RPMI7951 (cell line): ENCODE data around the gene ADAM10. TPM values are rescaled to one million over a fixed set of nuclear protein-coding genes. Genes with fewer than 3 reads are reported as not detected.
A peak's percentile ranks its signal among the peaks of the same experiment; 100 is the strongest.
"Not testable (repeated sequence)": the region's sequence is repeated elsewhere in the genome, so short reads cannot be mapped to it uniquely, and the experiment has no call there.

Source experiments
- DNase-seq: peaks from one replicate; pipeline ENCODE4 v3.0.0-alpha.2; 2012; ENCODE audit warnings: low read depth
- total RNA-seq: library from RNA; depleted of rRNA; stranded (reverse); fragments of >200 nt; shearing (Covaris generic); gene quantifications from 2 replicates; pipeline ENCODE4 v1.2.3, GENCODE V29; 2014

Gene ADAM10
- total RNA-seq, 1 experiment from 2014 or later = 111 TPM

DNA sequence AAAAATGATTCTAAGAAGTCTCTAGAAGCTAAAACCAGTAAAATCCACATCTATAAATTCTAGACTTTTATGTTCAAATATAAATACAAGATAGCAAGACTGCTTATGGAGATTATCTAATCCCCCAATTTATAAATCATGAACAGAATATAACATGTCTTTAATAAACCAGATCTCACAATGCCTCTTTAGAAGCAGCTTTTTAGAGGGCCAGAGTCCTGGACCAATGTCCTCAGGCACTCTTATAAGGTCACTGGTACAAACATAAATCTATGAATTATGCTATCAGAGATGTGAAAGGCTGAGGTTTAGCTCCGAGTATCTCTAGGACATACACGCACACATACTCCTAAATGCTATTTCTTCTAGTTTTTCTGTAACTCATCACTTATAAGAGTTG lies 78.3 kb downstream of the ADAM10 start:
- DNase-seq = no peak

DNA sequence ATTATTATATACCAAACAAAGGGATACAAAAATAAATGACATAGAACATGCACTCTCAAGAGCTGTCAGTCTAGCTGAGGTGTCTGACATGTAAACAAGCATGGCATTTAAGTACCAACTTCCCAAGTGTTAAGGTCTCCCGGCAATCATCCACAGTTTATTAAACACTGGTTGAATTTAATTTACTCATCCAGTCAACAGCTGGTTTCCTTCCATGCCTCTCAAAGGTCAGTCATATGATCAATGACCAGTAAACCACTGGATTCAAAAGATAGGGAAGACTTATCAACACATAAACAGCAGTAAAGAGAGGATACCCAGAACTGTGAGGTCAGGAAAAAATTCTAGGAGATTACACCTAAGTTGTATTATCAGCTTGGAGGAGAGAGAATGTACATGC lies 80.4 kb downstream of the ADAM10 start:
- peak; percentile 16 for DNase-seq

DNA sequence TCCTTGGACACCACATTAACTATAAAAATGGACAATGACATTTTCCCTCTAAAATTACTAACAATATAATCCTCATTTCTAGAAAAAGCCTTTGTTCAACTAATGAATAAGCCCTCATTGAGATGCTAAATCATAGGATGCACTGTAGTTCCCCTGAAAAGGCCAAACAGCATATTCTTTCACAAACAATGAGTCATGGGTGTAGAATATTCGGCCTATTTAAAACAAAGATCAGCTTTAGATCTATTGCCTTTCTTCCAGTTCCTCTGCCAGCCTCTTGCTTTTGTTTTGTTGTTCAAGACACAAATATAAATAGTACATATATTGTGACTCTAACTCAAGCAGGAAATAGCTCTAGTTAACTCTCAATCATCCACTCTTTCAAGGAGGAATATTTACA lies 82.5 kb downstream of the ADAM10 start:
- DNase-seq = peak; percentile 44

DNA sequence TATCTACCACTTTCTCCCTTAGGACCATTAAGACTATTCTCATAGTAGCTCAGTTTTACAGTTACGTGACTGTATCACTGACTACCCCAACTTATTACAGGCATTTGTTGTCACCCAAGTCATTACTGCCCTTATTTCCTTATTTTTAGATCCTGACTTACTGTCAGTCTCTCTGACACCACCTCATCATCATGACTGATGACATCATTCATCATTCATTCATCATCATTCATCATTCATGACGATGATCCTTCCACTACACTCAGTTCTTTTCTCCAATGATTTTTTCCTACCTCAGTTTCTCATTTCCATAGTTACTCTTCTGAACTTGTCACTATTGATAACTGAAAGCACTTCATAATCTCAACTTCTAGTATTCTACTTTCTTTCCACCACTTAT lies 83.8 kb downstream of the ADAM10 start:
- no peak for DNase-seq

GRCh38 chr15:58650102-58650501 lies 99.4 kb downstream of the ADAM10 start:
- no peak for DNase-seq

- DNase-seq = no peak
Measured at GRCh38 chr15:58649175-58649574, 100.3 kb downstream of the ADAM10 start.

DNA sequence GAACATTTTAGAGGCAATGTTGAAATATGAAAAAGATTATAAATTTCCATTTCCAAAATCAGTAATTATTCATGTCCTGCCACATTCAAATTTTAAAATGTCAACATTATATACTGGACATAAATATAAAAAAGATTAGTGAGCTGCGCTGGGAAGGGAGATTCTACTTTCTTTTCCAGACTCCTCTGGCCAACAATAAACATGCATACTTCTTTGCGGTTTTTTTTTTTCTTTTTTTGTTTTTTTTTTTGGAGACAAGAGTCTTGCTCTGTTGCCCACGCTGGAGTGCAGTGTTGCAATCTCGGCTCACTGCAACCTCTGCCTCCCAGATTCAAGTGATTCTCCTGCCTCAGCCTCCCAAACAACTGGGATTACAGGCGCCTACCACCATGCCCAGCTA lies 105.5 kb downstream of the ADAM10 start:
- DNase-seq = no peak

DNA sequence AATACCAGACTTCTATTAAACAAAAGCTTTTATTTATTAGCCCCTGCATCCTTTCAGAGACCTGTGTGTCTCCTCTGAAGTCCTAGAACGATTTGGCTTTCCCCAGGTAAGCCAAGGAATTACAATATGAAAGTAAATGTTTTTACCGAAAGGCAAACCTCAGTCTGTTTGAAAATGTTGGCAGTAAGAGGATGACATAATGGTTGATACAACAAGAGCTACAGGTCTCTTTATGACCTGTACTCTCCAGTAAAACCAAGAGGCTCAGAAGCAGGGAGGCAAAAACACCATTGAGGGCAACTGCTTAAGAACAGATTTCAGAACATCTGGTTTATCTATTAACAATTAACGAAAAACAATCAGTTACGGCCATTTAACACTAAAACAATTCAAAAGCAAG lies 107.8 kb downstream of the ADAM10 start:
- DNase-seq = no peak

DNA sequence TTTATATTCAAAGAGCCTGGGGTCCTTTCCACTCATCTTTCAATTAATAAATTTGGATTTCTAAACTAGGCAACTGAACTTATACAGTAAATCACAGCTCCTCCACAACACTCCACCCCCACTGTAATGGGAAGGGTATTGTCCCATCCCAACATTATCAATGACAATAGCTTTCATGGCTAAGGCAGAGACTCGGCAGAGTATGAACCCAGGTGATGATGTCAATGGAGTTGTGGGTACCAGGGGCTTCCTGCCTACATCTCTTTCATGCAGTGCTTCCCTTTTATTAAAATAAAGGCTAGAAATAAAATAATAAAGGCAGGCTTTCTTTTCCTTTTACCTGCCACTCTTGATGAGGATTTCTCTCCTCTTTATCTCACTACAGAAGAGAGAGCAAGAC lies 109.5 kb downstream of the ADAM10 start:
- DNase-seq = no peak

- DNase-seq = no peak
Measured at GRCh38 chr15:58639002-58639756, 110.3 kb downstream of the ADAM10 start.

DNA sequence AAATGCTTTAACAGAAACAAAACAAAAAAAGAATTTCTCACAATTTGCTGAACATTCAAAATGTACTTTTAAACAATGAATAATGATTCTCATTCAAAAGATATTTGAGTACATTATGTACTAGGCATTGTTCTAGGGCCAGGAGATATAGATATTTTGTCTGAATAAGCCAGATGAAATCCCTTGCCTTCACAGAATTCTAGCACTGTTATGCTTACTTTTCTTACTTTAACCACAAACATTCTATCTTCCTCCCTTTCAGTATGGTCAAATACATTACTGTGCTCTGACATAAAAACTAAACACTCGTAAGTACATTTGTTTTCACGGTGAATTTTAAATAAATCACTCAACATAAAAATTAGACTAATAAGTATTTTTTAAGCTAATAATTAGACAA lies 116.7 kb downstream of the ADAM10 start:
- DNase-seq = no peak

GRCh38 chr15:58631319-58631718 lies 118.2 kb downstream of the ADAM10 start:
- no peak for DNase-seq

- no peak for DNase-seq
Measured at GRCh38 chr15:58629625-58630024, 119.9 kb downstream of the ADAM10 start.

DNA sequence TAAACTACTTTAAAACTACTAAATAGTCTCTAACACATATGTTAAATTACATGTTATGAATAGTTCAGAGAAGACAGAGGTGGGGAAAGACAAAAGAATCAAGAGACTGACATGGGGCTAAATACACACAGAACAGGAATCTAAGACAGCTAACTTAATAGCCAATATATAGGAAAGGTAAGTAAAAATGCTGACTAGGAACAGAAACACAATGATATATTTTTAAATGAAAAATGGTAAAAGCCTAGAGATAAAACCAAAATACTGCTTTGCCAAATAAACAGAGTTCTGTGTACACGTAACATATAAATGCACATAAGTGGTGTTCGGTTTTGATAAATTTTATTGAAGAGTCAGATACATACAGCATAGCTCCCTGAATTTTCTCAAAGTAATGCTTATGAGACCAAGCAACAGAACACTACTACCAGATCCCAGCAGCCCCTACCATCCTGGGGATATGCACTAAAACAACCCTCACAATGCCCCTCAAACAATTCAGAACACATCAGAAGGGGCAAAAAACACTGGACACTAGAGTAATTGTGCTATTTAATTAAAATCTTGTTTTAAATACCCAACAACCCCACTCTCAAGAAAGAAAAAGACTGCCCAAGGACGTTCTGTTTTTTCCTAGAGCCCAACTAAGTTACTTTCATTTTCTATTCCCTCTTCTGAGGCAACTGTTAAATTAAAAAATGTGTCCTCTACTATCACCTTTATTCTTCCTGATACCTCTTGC lies 121.1 kb downstream of the ADAM10 start:
- peak; percentile 15 for DNase-seq

DNA sequence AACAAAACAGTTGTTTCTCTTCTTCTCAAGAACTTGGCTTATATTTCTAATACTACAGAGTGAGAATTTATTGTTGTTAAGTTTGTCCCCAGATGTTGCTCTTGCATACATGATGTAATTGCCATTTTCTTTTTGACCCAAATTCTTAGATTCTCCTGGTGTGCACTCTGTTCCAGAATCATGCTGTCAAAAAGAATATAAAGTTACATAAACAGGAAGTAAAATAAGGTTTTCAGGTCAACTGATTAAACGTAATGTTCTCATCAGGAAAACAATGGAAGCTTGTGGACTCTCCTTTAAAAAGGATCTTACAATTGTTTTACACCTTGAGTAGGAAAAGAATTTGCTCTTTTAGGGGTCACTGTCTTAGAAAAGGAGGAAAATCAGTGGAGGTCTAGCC lies 121.8 kb downstream of the ADAM10 start:
- DNase-seq = no peak

- no peak for DNase-seq
Measured at GRCh38 chr15:58627046-58627445, 122.5 kb downstream of the ADAM10 start.

- no peak for DNase-seq
Measured at GRCh38 chr15:58626378-58626777, 123.1 kb downstream of the ADAM10 start.

- DNase-seq = no peak
Measured at GRCh38 chr15:58622877-58623276, 126.6 kb downstream of the ADAM10 start.

DNA sequence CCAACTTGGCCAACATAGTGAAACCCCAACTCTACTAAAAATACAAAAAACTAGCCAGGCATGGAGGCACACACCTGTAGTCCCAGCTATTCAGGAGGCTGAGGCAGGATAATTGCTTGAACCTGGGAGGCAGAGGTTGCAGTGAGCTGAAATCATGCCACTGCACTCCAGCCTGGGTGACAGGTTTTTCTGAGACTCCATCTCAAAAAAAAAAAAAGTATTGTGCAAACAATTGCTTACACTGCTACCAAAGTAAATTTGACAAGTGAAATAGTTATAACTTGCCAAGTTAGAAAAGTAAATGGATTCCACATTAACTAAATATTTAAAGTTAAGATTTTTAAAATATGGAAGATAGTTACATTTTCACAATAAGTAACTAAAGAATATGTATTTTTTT lies 129.2 kb downstream of the ADAM10 start:
- not testable (repeated sequence) for DNase-seq

- DNase-seq = no peak
Measured at GRCh38 chr15:58616171-58616570, 133.3 kb downstream of the ADAM10 start.

GRCh38 chr15:58611731-58612676 lies 137.5 kb downstream of the ADAM10 start:
- DNase-seq = no peak

GRCh38 chr15:58608711-58609110 lies 140.8 kb downstream of the ADAM10 start:
- no peak for DNase-seq
